GM03348 (cell line): ENCODE data around the gene C2orf74.

Experiments
- DNase-seq: peaks from one replicate; pipeline ENCODE4 v3.0.0; 2012; ENCODE audit warnings: low spot score

C2orf74 gene

GRCh38 chr2:61214171-61214570, 52.2 kb downstream of the C2orf74 start:
- DNase-seq = no peak
